DND-41 (cell line): ENCODE data around the gene PAK1IP1.

ENCODE experiments used
- CTCF ChIP-seq: IDR thresholded peaks from 2 replicates; pipeline ENCODE4 v1.5.1; 2012; ENCODE audit warnings: borderline replicate concordance, low read length, moderate library complexity, mild to moderate bottlenecking; ENCODE audit not compliant: poor library complexity, severe bottlenecking; ENCODE audit errors: extremely low read depth
- EZH2 ChIP-seq: IDR thresholded peaks from 3 replicates; pipeline ENCODE4 v1.6.1; 2012; ENCODE audit warnings: borderline replicate concordance, low read depth, mild to moderate bottlenecking, moderate library complexity, low read length, inconsistent platforms; ENCODE audit not compliant: severe bottlenecking

GRCh38 chr6:10678456-10678855, 16.3 kb upstream of the PAK1IP1 start:
- TF ChIP-seq EZH2: no peak
- no peak for TF ChIP-seq CTCF
